GM19452 (cell line): ENCODE data around the gene ST7.

Experiments used
- ATAC-seq: cut with Tn5 transposase; IDR thresholded peaks from one replicate; pipeline ENCODE4 v1.9.1; 2021; ENCODE audit not compliant: unreplicated experiment

The ST7 gene

GRCh38 chr7:117006907-117007684 is 53.8 kb downstream of the ST7 start:
- no peak for ATAC-seq

DNA sequence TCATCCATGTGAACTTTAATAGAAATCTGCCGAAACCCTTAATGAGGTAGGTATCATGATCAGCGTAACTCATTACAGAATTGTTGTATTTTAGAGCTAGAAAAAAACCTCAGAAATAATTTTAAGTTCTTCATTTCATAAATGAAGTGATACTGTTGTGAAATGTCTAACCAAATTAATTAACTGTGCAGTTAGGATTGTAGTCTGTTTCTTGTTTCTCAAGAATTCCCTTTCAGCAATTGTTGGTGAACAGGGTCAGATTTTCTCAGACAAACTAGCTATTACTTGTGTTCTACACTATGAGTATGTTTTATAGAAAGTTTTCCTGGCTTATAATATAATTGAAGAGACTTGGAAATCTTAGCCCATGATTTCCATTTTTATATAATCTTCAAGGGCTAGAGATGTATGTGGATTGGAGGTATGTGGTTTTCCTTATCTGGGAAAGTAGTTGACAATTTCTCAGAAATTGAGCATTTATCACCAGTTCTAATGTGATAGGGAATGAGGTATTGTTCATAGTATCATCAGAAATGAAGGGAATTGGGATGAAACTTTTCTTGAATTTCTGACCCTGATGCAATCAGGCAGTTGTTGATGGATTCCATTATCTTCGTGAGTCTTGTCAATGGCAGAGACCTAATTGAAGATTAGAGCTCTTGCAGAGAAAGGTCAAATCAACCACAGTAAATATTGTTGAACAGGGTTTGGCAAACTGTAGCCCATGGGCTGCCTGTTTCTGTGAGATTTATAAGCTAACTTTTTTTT is 55.0 kb downstream of the ST7 start:
- ATAC-seq = no peak

DNA sequence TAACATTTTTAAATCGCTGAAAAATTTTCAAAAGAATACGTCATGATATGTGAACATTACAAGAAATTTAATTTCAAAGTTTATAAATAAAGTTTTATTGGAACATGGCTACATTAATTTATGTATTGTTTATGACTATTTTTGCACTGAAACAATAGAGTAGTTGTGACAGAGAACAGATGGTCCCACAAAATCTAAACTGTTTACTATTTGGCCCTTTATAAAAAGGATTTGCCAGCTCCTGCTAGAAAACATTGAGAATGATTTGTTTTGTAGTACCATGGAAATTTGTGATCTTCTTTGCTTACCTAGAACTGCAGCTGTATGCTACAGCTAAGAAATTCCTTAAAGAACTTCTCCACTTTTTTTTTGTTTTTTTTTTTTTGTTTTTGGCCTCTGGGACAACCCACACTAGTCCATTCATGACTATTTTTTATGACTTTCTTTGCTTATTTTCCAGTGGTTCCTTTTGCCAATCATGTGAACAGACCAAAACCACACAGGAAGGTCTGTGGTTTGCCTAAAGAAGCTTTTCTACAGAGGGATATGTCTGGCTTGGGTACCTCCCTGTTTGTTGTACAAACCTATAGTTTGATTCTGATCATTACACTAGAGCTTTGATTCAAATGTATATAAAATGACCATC is 55.7 kb downstream of the ST7 start:
- no peak for ATAC-seq

GRCh38 chr7:117009705-117010361 is 56.5 kb downstream of the ST7 start:
- no peak for ATAC-seq

- ATAC-seq = peak; percentile 43
Observed at GRCh38 chr7:117010375-117011133, 57.3 kb downstream of the ST7 start.

- peak; percentile 82 for ATAC-seq
Observed at GRCh38 chr7:117011419-117012260, 58.3 kb downstream of the ST7 start.

GRCh38 chr7:117012284-117012683 is 59.0 kb downstream of the ST7 start:
- peak; percentile 12 for ATAC-seq

DNA sequence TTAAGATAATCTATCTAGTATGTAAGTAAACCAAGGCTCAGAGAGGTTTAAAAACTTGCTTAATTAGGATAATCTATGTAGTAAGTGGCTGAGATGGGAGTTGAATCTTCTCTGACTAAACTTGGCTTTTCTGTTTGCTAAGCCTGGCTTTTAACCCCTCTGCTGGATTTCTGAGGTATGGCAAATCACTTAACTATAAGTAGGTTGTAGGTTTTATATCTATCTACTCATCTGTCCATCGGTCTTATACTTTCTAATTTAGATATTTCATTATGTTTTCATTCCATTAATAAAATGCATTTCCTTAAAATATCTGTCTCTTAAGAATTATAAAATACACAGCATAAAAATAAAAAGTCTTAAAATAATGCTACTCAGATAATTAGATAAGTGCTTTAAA is 59.4 kb downstream of the ST7 start:
- ATAC-seq = no peak

- ATAC-seq = no peak
Observed at GRCh38 chr7:117014099-117014656, 60.9 kb downstream of the ST7 start.

- peak; percentile 24 for ATAC-seq
Observed at GRCh38 chr7:117014673-117015133, 61.4 kb downstream of the ST7 start.

DNA sequence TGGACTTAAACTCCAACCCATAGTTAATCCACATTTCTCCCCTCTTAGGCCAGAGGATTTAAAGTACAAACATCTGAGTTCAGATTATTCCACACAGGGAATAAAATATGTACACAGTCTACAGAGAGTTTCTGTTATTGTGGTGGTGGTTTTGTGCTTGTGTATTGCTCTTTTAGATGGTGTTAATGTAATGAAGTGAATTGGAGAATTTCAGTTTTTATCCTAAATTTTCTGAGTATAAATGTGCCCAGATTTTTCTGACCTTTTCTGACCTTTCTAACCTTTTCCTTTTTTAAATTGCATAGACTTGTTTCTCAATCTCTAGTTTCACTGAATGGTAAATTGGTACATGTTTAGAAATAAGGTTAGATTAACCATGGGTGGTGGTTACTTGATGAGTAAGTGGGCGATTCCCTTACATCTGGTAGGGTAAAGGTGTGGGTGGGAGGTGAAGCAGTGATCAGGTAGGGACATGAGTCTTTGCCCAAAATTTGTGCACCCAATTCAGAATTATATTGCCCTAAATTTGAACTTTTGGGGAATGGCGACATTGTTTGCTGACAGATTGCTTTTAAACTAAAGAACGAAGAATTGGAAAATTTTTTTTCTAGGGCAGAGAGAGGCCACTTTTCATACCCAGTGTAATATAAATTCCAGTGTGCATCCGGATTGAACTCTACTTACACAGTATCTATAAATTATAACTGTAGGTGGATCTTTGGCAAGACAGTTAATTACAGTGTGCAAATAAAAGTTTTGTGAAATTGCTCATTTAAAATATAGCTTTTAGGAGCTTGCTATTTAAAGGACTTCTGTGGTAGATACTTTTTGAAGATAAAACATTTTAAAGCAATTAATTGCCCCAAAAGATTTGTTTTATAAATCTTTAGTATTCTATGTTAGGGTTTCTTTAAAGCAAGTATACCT is 62.2 kb downstream of the ST7 start:
- no peak for ATAC-seq

- no peak for ATAC-seq
Observed at GRCh38 chr7:117017017-117017451, 63.7 kb downstream of the ST7 start.

- no peak for ATAC-seq
Observed at GRCh38 chr7:117017702-117018266, 64.5 kb downstream of the ST7 start.

DNA sequence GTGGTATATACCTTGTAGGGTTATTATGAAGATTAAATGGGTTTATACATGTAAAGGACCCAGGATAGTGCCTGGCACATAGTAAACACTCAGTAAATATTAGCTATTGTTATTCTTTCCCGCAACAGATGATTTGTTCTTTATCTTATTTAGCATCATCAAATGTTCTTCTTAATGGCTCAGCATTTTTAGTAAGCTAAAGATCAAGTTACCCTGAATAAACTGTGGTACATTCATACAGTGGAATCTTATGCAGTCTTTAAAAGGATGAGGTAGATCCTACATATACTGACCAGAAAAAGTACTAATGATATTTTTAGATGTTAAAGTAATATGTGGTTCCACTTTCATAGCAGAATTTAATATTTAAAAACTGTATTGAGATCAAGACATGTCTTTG is 65.4 kb downstream of the ST7 start:
- ATAC-seq = no peak

GRCh38 chr7:117019287-117019686 is 66.0 kb downstream of the ST7 start:
- ATAC-seq = no peak

- no peak for ATAC-seq
Observed at GRCh38 chr7:117019786-117020590, 66.7 kb downstream of the ST7 start.

- ATAC-seq = no peak
Observed at GRCh38 chr7:117020591-117020973, 67.3 kb downstream of the ST7 start.
